HepG2 (cell line): Measurements from ENCODE around the gene VCPKMT. TPM values are rescaled to one million over a fixed set of nuclear protein-coding genes. Genes with fewer than 3 reads are reported as not detected.
A peak's percentile ranks its signal among the peaks of the same experiment; 100 is the strongest.

ENCODE experiments used
- AKNA ChIP-seq: sonication (generic); formaldehyde crosslinking; IDR thresholded peaks from 2 replicates; pipeline ENCODE4 v1.4.0; 2020; ENCODE audit warnings: missing genetic modification reagents, borderline replicate concordance
- CBFB ChIP-seq: sonication (generic); formaldehyde crosslinking; IDR thresholded peaks from 2 replicates; pipeline ENCODE4 v1.4.0; 2020; ENCODE audit warnings: missing genetic modification reagents
- FOXA1 ChIP-seq, 2 experiments: fragments of 450-650 bp in 1 of 2; sonication (generic) in 1 of 2; formaldehyde crosslinking in 1 of 2; IDR thresholded peaks; 2 replicates each; pipeline versions ENCODE4 v1.4.0 to v1.6.1; 2016 to 2020; ENCODE audit warnings: missing genetic modification reagents in 1 of 2
- MEIS2 ChIP-seq: sonication (generic); formaldehyde crosslinking; IDR thresholded peaks from 2 replicates; pipeline ENCODE4 v1.9.0; 2021; ENCODE audit warnings: mild to moderate bottlenecking, missing genetic modification reagents
- MYC ChIP-seq: sonication (generic); formaldehyde crosslinking; IDR thresholded peaks from 2 replicates; pipeline ENCODE4 v1.9.0; 2021; ENCODE audit warnings: missing genetic modification reagents, borderline replicate concordance
- MYPOP ChIP-seq: sonication (generic); formaldehyde crosslinking; IDR thresholded peaks from 2 replicates; pipeline ENCODE4 v1.8.1; 2023; ENCODE audit warnings: mild to moderate bottlenecking, moderate library complexity, missing genetic modification reagents
- PCBP2 ChIP-seq: fragments of 200-400 bp; formaldehyde crosslinking; optimal IDR thresholded peaks from 2 replicates; pipeline ENCODE3; 2018; ENCODE audit warnings: low read length, low read depth; ENCODE audit not compliant: poor library complexity, severe bottlenecking
- RBFOX2 ChIP-seq: fragments of 200-400 bp; formaldehyde crosslinking; IDR thresholded peaks from 2 replicates; pipeline ENCODE4 v1.6.1; 2017; ENCODE audit warnings: low read depth, mild to moderate bottlenecking, low read length
- SALL1 ChIP-seq: sonication (generic); formaldehyde crosslinking; IDR thresholded peaks from 2 replicates; pipeline ENCODE4 v1.8.0; 2022; ENCODE audit warnings: mild to moderate bottlenecking, missing genetic modification reagents
- UBTF ChIP-seq: sonication (generic); formaldehyde crosslinking; IDR thresholded peaks from 2 replicates; pipeline ENCODE4 v1.4.0; 2020; ENCODE audit warnings: mild to moderate bottlenecking, missing genetic modification reagents
- ZNF143 ChIP-seq: sonication (generic); formaldehyde crosslinking; IDR thresholded peaks from 2 replicates; pipeline ENCODE4 v1.4.0; 2020; ENCODE audit warnings: missing genetic modification reagents
- ZNF225 ChIP-seq: sonication (generic); formaldehyde crosslinking; IDR thresholded peaks from 2 replicates; pipeline ENCODE4 v1.4.0; 2020; ENCODE audit warnings: mild to moderate bottlenecking, missing genetic modification reagents
- ZNF609 ChIP-seq: sonication (generic); formaldehyde crosslinking; IDR thresholded peaks from 2 replicates; pipeline ENCODE4 v1.4.0; 2020; ENCODE audit warnings: mild to moderate bottlenecking, missing genetic modification reagents, borderline replicate concordance
- ZNF775 ChIP-seq: sonication (generic); formaldehyde crosslinking; IDR thresholded peaks from 2 replicates; pipeline ENCODE4 v1.4.0; 2020; ENCODE audit warnings: missing genetic modification reagents, mild to moderate bottlenecking, moderate library complexity, borderline replicate concordance
- polyA plus RNA-seq, 8 experiments: library from polyadenylated mRNA; depleted of rRNA in 3 of 8; stranded (reverse) in 7 of 8; unstranded in 1 of 8; fragments of >200 nt; fragmentation: Illumina TruSeq in 4 of 8; extraction: Trizol in 4 of 8; gene quantifications; 2 replicates each; pipeline versions ENCODE4 v1.2.1 to v1.2.3, GENCODE V29; 2011 to 2016; ENCODE audit warnings: low read depth in 4 of 8, missing spikeins in 1 of 8, mixed read lengths in 1 of 8; ENCODE audit not compliant: insufficient read depth in 1 of 8
- total RNA-seq, 5 experiments: library from RNA; depleted of rRNA; stranded (reverse); fragments of >200 nt; fragmentation: Illumina TruSeq; extraction: Trizol; gene quantifications; 2 replicates each; pipeline ENCODE4 v1.2.3, GENCODE V29; 2016; ENCODE audit warnings: low read depth in 1 of 5

The VCPKMT gene
- total and polyA plus RNA-seq, 2 of the 13 experiments (the other 11 are each of a cell fraction or from before 2014, with no cell fraction given) = 3.9 to 5.4 TPM

- TF ChIP-seq MYPOP (no peak), MEIS2 (CRISPR knock-in tag) (no peak), RBFOX2 (0 out of 2 replicates have a peak, but pooled peaks have one; percentile 2), ZNF609 (peak; percentile 25; the same call in 1 of the 2 replicates), ZNF775 (CRISPR knock-in tag) (no peak), ZNF143 (peak; percentile 79), PCBP2 (no peak), UBTF (peak; percentile 15), CBFB (CRISPR knock-in tag) (no peak), AKNA (CRISPR knock-in tag) (no peak), SALL1 (no peak; the same call in 1 of the 2 replicates), ZNF225 (no peak), FOXA1 (IDR thresholded peaks at IDR 0.05) (no peak), FOXA1 (CRISPR knock-in tag; IDR thresholded peaks at IDR 0.05) (peak; percentile 45; the same call in 1 of the 2 replicates), MYC (CRISPR knock-in tag) (0 out of 2 replicates have a peak, but pooled peaks have one; percentile 28)
These were observed 56.4 kb downstream of the VCPKMT start (continued) for GRCh38 chr14:50059763-50060616.
